Stimulated activated CD8-positive, alpha-beta memory T cell treated with anti-CD3 and anti-CD28 coated beads, Interleukin-7, amount 100 ng/mL, for 24 hours (primary cell): Measurements from ENCODE around the gene REXO1.
"Not testable (repeated sequence)": the region's sequence is repeated elsewhere in the genome, so short reads cannot be mapped to it uniquely, and the experiment has no call there.

Experiments
- DNase-seq: peaks from one replicate; pipeline ENCODE4 v3.0.0-alpha.2; 2020; ENCODE audit warnings: low read depth

Gene REXO1

DNA sequence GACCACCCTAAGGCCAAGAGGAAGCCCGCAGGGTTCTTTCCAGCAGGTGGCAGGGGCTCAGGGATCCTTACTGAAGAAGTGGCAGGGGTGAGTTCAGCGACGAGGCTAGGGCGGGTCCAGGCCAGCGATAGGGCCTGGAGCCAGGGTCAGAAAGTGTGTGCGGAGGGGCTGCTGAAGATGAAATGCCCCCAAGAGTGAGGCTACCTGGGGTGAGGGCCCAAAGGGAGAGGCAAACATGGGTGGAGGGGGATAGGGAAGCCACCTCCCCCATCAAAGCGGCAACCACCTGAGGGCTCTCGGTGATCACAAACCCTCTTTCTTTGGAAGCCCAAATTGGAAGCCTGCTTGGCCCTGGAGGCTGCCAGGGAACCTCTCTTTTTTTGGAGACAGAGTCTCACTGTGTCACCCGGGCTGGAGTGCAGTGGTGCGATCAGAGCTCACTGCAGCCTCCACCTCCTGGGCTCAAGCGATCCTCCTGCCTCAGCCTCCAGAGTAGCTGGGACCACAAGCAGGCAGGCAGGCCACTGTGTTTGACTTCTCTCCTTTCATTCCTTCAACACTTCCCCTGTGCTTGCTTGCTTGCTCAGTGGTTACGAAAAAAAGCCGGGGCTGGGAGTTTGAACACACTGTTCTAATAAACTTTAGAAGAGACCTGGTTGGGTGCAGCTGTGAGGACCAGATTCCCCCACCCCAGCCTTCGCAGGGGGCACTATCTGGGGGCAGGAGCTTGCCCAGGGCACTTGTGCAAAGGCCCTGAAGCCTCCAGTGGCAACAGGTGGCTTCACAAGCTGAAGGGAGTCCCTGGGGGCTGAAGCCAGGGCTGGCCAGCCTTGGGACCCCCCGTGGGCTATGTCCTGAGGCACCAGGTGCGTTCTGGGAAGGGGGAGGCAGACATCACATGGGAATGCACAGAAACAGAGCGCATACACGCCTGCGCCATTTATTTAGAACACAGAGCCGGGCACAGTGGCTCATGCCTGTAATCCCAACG lies 34.8 kb downstream of the REXO1 start:
- no peak for DNase-seq

DNA sequence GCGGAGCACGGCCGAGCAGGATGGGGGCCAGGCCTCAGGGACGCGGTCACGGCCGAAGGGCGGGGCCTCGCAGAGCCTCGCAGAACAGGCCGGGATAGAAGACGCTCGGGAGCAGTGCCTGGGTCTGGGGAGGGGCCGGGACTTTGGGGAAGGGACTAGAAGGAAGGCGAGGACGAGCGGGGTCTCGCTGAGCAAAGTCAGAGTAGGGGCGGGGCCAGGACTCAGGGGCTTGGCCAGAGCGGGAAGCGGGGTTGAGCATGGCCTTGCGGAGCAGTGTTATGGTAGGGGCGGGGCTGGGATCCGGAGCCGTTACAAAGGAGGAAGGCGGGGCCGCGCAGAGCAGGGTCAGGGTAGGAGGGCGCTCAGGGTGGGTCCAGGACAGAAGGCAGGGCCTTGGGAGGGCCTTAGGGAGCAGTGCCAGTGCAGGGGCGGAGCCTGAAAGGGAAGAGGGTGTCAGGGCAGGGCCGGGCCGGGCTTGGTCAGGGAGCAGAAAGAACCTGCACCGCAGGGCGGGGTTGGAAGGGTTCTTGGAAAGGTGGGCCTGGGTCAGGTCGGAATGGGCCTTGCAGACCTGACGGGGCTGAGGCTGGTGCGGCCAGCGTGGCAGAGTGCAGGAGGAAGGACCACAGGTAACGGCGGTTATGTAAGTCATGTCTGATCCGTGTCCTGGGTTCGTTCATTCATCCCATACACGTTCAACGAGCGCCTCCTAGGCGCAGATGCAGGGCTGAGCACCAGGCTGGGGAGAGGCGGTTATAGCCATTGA lies 35.7 kb downstream of the REXO1 start:
- peak; percentile 64 for DNase-seq

DNA sequence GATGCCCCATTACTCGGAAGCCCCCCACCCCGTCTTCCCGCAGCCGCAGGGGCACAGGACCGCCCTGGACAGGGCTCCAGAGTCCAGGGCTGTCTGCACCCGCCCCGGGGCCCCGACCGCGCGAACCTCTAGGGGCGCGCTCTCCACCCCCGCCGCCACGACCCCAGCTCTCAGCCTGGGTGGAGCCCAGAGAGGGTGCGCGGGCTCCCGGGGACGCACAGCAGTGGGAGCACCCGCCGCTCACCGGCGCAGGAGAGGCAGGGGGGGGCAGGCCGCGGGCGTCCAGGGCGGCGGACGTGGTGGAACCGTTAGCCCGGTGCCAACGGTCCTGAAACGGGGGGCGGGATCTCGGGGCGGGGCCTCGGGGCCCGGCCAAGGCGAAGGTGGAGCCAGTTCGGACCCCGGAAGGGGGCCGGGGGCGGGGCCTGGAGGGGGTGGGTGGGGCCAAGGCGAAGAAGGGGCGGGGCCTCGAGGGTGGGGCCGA lies 36.3 kb downstream of the REXO1 start, which contains the start of gene ATP8B3:
TSS of gene ATP8B3 (minus strand) at position 335 of the 484 bp plus-strand sequence. CDS start 540 bp downstream, outside the sequence.
- DNase-seq: no peak

DNA sequence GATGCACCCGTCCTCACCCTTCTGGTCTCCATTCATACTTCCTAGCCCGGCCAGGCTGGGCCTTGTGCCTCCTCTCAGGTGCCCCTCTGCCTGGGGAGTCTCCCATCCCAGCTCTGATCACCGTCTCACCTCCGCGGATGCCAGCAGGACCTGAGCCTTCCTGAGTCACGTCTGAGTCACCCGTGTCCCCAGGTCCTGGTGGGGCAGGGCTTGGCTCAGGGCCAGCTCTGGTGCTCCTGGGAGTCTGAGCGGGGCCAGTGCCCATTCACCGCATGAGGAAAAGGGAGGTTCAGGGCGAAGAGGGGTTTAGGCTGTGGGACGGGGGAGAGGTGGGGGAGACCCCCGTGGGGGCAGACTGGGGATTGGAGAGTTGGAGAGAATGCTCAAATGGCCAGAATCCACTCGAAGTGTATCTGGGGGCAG lies 36.8 kb downstream of the REXO1 start:
- DNase-seq: peak; percentile 11

DNA sequence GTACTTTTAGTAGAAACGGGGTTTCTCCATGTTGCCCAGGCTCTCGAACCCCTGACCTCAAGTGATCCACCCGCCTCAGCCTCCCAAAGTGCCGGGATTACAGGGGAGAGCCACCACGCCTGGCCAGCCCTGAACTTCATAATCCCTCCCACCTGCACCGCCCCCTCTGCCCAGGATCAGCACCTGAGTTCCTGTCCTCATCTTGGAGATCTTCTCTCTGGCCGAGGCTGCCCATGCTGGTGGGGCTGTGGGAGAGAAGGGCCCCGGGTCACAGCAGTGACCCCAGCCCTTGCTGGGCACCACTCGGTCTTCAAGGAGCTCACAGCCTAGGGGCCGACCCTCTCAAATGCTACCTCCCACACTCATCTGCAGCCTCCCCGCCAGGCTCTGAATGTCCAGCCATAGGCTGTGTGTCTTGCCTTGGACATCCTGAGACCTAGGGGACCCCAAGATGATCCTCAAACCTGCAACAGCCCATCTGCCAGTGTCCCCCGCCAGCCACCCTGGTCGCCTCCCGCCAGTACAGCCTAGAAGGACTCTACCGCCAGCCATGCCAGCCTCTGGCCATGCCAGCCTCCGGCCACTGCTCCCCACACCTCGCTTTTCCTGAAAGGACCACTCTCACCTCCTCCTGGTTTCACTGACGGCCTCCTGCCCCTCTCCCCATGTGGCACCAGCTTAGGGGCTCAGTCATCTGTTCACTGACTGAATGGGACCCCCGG lies 37.7 kb downstream of the REXO1 start:
- no peak for DNase-seq

DNA sequence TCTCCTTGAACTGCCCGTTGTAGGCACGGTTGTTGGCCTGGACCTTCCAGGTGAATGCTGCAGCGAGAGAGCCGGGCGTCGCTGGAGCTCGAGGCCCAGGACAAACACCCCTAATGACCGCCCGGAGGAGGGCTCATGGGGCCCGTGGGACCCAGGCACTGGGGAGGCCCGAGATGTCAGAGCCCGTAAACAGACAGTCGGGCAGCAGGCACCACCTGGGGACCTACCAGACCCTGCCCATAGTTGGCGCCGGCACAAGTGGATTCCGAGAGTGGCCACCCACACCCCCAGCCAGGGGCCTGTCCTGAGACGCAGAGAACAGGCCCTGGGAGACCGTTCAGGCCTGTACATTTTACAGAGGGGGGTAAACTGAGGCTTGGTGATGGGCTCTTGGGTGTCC lies 38.6 kb downstream of the REXO1 start:
- no peak for DNase-seq

DNA sequence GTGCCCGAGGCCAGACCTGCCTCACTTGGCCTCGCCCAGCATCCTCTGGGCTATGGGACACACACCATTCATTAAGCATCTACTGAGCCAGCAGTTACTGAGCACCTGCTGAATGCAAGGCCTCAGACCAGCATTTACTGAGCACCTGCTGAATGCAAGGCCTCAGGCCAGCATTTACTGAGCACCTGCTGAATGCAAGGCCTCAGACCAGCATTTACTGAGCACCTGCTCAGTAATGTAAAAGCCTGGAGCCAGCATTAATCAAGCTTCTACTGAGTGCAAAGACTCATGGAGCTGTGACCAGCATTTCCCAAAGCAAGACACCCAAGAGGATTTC lies 39.9 kb downstream of the REXO1 start:
- DNase-seq: no peak

DNA sequence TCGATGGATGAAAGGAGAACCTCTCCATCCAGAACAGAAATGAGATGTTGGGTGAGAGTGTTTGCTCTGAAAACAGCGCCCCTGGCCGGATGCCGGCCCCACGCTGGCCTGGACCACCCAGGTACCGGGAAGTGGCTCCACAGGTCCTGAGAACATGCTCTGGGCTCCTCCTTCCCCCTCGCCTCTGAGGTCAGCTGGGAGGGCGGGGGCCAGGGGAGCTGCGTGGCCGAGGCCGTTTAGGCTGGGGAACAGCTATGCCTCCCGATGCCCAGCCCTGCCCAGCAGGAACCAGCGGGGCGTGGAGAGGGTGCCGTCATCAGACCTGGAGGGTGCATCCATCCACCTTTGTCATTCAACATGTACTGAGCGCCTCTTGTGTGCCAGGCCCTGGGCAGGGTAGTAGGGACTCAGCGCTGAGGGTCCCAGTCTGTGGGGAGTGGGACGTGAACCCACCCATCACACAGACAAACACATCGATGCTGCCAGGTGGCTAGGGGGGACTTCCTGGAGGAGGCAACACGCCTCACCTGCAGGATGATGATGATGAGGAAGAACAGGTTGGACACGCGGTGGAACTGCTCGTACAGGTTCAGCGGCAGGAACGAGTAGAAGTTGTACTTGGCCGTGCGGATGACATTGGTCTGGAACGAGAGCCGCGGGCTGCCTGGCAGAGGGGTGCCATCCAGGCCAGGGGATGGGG lies 40.4 kb downstream of the REXO1 start:
- DNase-seq: no peak

DNA sequence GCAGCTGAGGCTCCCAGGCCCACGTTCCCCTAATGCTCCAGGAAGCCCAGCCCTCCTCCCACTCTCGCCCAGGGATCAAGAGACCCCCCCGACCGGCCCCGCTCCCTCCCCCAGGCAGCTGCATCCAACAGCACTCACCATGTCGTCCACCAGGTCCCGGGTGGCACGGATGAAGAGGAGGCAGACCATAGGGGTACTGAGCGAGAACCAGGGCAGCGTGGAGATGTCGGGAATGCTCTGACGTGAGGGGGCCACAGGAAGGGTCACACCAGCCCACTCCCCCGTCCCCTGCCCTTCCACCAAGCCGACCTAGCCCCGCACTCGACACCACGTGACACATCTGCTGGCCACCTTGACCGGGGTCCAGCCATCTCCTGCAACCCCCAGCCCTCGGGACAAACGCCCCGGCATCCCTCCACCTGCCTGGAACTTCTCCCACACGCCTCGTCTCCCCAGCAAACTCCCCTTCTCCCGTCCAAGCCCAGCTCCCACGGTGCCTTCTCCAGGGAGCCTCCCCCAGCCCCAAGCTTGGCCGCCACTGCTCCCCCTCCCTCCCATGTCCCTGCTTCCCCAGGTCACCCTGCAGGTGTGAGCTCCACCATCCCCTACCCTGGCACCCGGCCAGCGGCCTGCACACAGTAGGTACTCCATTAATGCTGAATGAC lies 41.1 kb downstream of the REXO1 start:
- no peak for DNase-seq

DNA sequence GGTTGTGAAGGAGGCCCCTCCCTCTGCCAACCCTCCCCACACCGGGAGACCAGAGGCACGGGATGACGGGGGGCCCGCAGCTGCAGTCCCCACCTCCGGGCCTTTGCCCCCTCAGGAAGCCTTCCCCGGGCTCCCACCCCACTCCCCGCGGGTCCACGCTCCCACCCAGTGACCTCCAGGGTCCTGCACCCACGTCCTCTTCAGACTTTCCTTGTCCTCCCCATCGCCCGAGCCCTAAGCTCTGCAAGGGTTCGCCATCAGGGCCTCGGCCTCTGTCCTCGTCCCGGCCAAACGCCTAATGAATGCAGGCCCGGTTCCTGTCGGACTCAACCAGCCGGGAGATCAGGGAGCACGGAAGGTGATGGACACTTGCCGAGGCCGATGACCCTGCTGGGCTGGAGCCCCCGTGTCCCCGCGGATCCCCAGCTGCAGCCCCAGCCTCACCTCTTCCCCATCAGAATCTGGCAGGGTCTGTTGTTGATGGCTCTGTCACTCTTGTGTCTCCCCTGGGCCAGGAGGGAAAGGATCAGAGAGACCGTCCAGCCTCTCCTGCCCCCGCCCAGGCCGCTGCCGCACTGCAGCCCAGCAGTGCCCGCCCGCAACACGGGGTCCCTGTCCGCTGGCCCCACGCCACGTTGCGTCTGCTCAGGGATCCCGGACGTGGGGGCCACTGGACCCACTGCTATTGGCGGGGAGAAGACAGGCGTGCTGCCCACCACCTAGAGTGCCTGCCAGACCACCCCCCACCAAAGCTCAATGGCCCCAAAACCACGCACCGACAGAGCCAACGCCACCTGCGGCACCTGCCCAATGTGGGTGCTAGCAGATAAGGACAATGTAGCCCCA lies 41.9 kb downstream of the REXO1 start:
- no peak for DNase-seq

DNA sequence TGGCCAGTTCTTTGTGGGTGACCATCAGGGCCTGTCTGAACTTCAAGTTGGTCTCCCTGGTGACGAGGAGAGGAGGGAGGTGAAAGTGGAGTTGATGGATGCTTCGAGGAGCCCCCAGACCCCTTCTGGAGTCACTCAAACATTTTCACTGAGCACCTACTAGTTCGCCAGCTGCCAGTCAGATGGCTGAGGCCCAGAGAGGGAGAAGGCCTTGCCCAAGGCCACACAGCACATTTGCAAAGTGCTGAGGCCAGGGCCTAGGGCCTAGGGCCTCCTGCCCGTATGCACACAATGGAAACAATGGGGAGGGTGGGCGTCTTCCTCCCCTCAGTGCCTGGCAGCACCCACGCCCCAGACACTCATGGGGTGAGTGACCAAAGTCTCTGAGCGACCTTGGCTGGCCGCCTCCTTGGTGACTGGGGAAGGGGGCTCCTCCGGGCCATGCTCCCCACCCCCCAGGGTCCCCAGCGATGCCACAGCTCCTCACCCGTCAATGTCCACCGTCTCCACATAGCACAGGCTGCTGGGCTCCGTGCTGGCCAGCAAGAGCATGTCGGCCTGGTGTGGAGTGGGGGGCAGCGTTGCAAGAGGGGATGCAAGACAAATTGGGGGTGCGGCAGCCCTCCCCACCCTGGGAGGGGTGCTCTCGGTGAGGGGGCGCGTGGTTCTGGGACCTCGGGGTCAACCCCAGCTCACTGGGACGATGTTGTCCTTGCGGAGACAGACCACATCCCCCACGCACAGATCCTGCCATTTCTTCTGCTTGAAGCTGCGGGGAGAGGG lies 42.7 kb downstream of the REXO1 start:
- DNase-seq: no peak

DNA sequence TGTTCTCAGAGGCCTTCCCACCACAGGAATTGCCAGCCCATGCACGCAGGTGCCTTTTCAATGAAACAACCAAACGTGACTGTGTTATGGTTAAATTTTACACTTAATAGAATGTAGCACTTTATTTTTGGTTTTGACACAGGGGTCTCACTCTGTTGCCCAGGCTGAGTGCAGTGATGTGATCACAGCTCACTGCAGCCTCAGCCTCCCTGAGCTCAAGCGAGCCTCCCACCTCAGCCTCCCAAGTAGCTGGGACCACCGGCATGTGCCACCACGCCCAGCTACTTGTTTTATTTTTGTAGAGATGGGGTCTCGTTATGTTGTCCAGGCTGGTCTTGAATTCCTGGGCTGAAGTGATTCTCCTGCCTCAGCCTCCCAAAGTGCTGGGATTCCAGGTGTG lies 43.4 kb downstream of the REXO1 start:
- DNase-seq: no peak

DNA sequence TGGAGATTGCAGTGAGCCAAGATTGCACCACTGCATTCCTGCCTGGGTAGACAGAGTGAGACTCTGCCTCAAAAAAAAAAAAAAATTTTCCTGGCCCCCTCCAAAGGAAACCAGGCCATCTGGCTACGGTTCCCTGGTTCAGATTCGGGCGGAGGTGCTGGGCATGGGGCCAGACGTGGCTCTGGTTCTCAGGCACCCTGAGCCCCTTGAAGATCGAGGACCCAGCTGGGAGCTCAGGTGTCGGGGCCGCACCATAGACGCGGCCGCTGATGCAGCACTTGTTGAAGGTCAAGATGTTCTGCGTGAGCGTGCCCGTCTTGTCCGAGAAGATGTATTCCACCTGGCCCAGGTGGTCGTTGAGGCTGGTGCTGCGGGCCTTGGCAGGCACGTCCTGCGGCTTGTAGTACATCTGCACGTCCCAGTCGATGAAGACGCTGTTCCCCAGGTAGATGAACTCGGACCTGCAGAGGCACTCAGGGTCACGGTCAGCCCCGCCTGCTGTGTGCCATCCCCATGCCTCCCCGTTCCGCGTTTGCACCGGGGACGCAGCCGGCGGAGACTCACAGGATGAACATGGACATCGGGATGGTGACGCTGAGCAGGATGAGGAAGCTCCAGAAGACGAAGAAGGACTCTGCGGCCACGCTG lies 48.5 kb downstream of the REXO1 start:
- DNase-seq: no peak

DNA sequence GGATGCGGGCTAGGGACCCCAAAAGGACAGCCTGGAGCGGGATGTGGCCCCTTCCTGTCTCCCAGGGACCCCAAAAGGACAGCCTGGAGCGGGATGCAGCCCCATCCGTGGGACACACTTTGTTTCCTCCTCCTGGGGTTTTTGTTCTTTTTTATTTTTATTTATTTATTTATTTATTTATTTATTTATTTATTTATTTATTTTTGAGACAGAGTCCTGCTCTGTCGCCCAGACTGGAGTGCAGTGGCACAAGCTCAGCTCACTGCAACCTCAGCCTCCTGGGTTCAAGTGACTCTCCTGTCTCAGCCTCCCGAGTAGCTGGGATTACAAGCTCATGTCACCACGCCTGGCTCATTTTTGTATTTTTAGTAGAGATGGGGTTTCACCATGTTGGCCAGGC lies 51.0 kb downstream of the REXO1 start:
- DNase-seq: not testable (repeated sequence)

DNA sequence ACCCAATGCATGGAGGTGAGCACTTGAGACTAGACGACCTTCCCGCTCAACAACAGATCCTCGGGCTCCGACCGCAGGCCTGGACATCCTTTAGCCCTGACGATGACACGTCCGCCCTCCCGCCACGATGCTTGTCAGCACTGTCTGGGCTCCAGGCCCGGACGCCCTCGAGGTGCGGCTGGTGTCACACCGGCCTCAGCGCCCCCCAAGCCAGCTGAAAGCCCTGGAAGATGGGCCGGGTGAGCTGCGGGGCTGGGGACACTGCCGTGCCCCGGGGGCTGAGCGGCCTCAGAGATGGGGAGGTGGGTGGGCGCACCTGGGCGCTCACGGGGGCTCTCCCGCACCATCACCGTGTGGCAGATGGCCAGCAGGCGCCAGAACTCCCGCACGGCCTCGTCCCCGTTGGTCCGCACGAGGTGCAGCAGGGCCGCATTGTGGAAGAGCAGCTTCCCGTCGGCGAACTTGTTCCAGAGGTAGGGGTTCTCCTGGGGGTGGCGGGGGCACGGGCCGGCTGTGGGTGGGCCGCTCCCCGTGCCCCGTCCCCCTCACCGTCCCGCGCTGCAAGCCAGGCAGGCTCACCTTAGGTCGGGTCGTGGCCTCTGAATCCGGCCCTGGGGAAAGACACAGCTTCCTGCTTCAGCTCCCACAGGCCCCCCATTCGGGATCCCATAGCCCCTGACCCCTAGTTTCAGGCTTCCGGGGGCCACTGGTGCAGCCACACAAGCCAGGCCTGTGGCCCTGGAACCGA lies 51.7 kb downstream of the REXO1 start:
- no peak for DNase-seq

DNA sequence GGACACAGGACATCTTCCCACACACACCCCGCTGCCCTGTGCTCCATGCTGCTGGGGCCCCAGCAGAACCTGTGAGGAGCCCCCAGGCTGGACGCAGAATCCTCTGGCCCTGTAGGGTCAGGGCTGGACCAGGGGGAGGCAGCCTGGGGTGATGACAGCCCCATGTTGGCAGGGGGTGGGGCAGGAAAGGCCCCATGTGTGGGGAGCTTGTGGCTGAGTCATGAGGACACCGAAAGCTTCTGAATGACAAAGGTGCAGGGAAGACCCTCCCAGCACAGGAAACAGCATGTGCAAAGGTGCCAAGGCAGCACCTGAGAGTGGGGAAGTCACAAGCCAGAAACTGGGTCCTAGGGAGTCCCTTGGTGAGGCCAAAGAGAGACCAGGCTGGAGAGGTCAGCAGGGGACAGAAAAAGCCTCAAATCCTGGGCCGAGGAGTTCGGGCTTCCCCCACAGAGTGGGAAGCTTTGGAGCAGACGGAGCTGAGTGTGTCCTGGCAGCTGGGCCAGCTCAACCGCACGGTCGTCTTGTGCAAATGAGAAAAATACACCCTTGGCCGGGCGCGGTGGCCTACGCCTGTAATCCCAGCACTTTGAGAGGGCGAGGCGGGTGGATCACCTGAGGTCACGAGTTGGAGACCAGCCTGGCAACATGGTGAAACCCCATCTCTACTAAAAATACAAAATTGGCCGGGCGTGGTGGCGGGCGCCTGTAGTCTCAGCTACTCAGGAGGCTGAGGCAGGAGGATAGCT lies 53.7 kb downstream of the REXO1 start:
- DNase-seq: no peak

DNA sequence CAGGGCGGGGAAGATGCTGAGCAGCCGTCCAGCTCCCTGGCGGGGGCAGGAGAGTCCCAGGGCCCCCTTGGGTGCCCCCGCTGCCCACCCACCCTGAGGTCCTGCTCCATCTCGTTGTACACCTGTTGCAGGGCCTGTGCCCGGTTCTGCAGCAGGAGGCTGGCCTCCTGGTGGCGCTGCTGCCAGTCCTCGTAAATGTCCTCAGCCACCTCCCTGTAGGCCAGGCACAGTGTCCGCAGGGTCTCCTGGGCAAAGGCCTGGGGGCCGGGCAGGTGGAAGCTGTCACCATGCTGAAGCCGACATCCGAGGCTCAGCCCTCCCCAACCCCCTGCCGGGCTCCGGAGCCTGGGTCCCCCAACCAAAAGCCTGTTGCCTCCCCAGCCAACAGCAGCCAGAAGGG lies 56.4 kb downstream of the REXO1 start:
- DNase-seq: no peak
